SK-N-SH treated with all-trans-retinoic acid at 6 μM for 48 hours (cell line): ENCODE measurements around the gene MRPS14.

Experiments
- ATAC-seq: fragments of 200-7000 bp; cut with Tn5 transposase; 3 replicates; pipeline ENCODE4 v1.9.1; 2020; ENCODE audit warnings: mild to moderate bottlenecking, moderate library complexity
- ARNTL ChIP-seq: fragments of 450-650 bp; formaldehyde crosslinking; IDR thresholded peaks from 2 replicates; pipeline ENCODE4 v1.5.0; 2020; ENCODE audit warnings: low read depth, mild to moderate bottlenecking, moderate library complexity, borderline replicate concordance
- BACH2 ChIP-seq: fragments of 250-450 bp; sonication (Bioruptor Pico); IDR thresholded peaks from 2 replicates; pipeline ENCODE4 v1.9.0; 2021; ENCODE audit warnings: mild to moderate bottlenecking, borderline replicate concordance
- CSDC2 ChIP-seq: fragments of 250-450 bp; sonication (Bioruptor Pico); IDR thresholded peaks from 2 replicates; pipeline ENCODE4 v1.5.0; 2020; ENCODE audit warnings: mild to moderate bottlenecking, moderate library complexity
- ESRRG ChIP-seq: fragments of 250-450 bp; sonication (Bioruptor Pico); IDR thresholded peaks from 2 replicates; pipeline ENCODE4 v1.6.1; 2021; ENCODE audit warnings: mild to moderate bottlenecking
- GLIS3 ChIP-seq: fragments of 250-450 bp; sonication (Bioruptor Pico); IDR thresholded peaks from 2 replicates; pipeline ENCODE4 v1.5.0; 2020; ENCODE audit warnings: mild to moderate bottlenecking, moderate library complexity
- ISL1 ChIP-seq: fragments of 250-450 bp; sonication (Bioruptor Pico); IDR thresholded peaks from 2 replicates; pipeline ENCODE4 v2.1.2; 2022; ENCODE audit warnings: mild to moderate bottlenecking, moderate library complexity
- PPARA ChIP-seq: fragments of 250-450 bp; sonication (Bioruptor Pico); IDR thresholded peaks from 2 replicates; pipeline ENCODE4 v1.5.0; 2020; ENCODE audit warnings: mild to moderate bottlenecking, borderline replicate concordance
- RARB ChIP-seq: fragments of 250-450 bp; sonication (Bioruptor Pico); IDR thresholded peaks from 2 replicates; pipeline ENCODE4 v1.8.0; 2021; ENCODE audit warnings: mild to moderate bottlenecking, moderate library complexity
- SNAI2 ChIP-seq: fragments of 250-450 bp; sonication (Bioruptor Pico); IDR thresholded peaks from 2 replicates; pipeline ENCODE4 v1.5.0; 2020; ENCODE audit warnings: mild to moderate bottlenecking, moderate library complexity
- TCF4 ChIP-seq: fragments of 250-450 bp; sonication (Bioruptor Pico); IDR thresholded peaks from 2 replicates; pipeline ENCODE4 v1.8.0; 2021; ENCODE audit warnings: mild to moderate bottlenecking, moderate library complexity, borderline replicate concordance
- TOX ChIP-seq: fragments of 250-450 bp; sonication (Bioruptor Pico); IDR thresholded peaks from 2 replicates; pipeline ENCODE4 v1.8.0; 2021; ENCODE audit warnings: mild to moderate bottlenecking, moderate library complexity, borderline replicate concordance
- ZC3H10 ChIP-seq: fragments of 250-450 bp; sonication (Bioruptor Pico); IDR thresholded peaks from 2 replicates; pipeline ENCODE4 v1.5.1; 2021; ENCODE audit warnings: mild to moderate bottlenecking, moderate library complexity
- ZFP3 ChIP-seq: fragments of 250-450 bp; sonication (Bioruptor Pico); IDR thresholded peaks from 2 replicates; pipeline ENCODE4 v1.5.0; 2020; ENCODE audit warnings: mild to moderate bottlenecking, moderate library complexity
- ZFP30 ChIP-seq: fragments of 450-650 bp; formaldehyde crosslinking; IDR thresholded peaks from 2 replicates; pipeline ENCODE4 v1.5.0; 2022; ENCODE audit warnings: mild to moderate bottlenecking, moderate library complexity
- ZNF565 ChIP-seq: fragments of 450-650 bp; formaldehyde crosslinking; conservative IDR thresholded peaks from 2 replicates; pipeline ENCODE4 v1.5.0; 2020; ENCODE audit warnings: low read depth, mild to moderate bottlenecking, moderate library complexity
- ZNF8 ChIP-seq: fragments of 450-650 bp; formaldehyde crosslinking; IDR thresholded peaks from 2 replicates; pipeline ENCODE4 v1.5.0; 2020; ENCODE audit warnings: mild to moderate bottlenecking, moderate library complexity
- TF ChIP-seq, protein P1 (sequence below): fragments of 250-450 bp; sonication (Bioruptor Pico); IDR thresholded peaks from 2 replicates; pipeline ENCODE4 v1.5.1; 2021; ENCODE audit warnings: mild to moderate bottlenecking, moderate library complexity
- TF ChIP-seq, protein P2 (sequence below): fragments of 250-450 bp; sonication (Bioruptor Pico); IDR thresholded peaks from 2 replicates; pipeline ENCODE4 v1.8.0; 2020; ENCODE audit warnings: mild to moderate bottlenecking, moderate library complexity, borderline replicate concordance
- TF ChIP-seq, protein P3 (sequence below): fragments of 250-450 bp; sonication (Bioruptor Pico); IDR thresholded peaks from 2 replicates; pipeline ENCODE4 v1.8.0; 2021; ENCODE audit warnings: low read depth, mild to moderate bottlenecking, moderate library complexity, borderline replicate concordance
- TF ChIP-seq, protein P4 (sequence below): fragments of 250-450 bp; sonication (Bioruptor Pico); IDR thresholded peaks from 2 replicates; pipeline ENCODE4 v1.5.0; 2020; ENCODE audit warnings: mild to moderate bottlenecking, moderate library complexity
- TF ChIP-seq, protein P5 (sequence below): fragments of 250-450 bp; sonication (Bioruptor Pico); IDR thresholded peaks from 2 replicates; pipeline ENCODE4 v1.5.1; 2020; ENCODE audit warnings: low read depth, mild to moderate bottlenecking, moderate library complexity

The MRPS14 gene

DNA sequence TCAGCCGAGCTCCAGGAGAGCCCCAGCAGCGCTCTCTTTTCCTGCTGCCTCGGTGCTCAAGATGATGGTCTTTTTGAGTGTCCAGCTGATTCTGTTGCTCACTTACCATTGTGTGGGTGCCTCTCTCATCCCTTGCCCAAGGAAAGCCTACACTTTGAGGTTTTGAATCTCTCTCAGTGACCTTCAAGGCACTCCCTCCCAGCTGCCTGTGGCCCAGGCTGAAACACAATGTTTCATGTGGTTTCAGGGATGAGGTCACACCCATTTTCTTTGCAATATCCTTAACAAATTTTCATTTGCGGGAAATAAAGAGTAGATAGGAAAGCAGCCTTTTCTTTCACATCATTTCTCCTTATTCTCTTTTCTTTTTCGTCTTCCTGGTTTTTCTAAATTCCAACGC lies 12.6 kb upstream of the MRPS14 start:
- no peak for ATAC-seq
- TF ChIP-seq PPARA (CRISPR knock-in tag) (no peak), ARNTL (no peak), TCF4 (CRISPR knock-in tag) (no peak), SNAI2 (CRISPR knock-in tag) (no peak), ZNF565 (CRISPR knock-in tag) (no peak), ESRRG (CRISPR knock-in tag) (no peak), BACH2 (CRISPR knock-in tag) (no peak), GLIS3 (no peak), ZC3H10 (no peak), CSDC2 (CRISPR knock-in tag) (no peak), ZFP30 (CRISPR knock-in tag) (no peak)
- TF ChIP-seq, protein P1, sequence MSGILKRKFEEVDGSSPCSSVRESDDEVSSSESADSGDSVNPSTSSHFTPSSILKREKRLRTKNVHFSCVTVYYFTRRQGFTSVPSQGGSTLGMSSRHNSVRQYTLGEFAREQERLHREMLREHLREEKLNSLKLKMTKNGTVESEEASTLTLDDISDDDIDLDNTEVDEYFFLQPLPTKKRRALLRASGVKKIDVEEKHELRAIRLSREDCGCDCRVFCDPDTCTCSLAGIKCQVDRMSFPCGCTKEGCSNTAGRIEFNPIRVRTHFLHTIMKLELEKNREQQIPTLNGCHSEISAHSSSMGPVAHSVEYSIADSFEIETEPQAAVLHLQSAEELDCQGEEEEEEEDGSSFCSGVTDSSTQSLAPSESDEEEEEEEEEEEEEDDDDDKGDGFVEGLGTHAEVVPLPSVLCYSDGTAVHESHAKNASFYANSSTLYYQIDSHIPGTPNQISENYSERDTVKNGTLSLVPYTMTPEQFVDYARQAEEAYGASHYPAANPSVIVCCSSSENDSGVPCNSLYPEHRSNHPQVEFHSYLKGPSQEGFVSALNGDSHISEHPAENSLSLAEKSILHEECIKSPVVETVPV (CRISPR knock-in tag), result no peak
- TF ChIP-seq, protein P2, sequence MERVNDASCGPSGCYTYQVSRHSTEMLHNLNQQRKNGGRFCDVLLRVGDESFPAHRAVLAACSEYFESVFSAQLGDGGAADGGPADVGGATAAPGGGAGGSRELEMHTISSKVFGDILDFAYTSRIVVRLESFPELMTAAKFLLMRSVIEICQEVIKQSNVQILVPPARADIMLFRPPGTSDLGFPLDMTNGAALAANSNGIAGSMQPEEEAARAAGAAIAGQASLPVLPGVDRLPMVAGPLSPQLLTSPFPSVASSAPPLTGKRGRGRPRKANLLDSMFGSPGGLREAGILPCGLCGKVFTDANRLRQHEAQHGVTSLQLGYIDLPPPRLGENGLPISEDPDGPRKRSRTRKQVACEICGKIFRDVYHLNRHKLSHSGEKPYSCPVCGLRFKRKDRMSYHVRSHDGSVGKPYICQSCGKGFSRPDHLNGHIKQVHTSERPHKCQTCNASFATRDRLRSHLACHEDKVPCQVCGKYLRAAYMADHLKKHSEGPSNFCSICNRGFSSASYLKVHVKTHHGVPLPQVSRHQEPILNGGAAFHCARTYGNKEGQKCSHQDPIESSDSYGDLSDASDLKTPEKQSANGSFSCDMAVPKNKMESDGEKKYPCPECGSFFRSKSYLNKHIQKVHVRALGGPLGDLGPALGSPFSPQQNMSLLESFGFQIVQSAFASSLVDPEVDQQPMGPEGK (CRISPR knock-in tag), result no peak

DNA sequence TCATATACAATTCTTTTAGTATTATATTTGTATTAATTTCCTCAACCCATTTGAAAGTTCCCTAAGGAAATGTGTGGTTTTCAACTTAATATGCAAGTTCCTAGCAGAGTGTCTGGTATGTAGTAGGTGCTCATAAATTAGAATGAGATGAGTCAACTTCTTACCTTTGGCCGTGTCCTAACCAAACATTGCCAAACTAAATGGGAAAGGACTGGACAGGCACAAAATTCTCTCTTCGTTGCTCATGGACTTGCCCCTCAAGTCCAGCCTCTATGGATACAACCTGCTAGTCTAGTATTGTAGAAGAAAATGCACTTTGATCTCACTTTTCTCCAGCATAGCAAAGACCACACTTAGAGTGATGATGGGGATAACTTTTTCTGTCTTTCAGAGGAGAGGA lies 11.6 kb upstream of the MRPS14 start:
- ATAC-seq, result no peak
- TF ChIP-seq ESRRG (CRISPR knock-in tag) (no peak), ISL1 (CRISPR knock-in tag) (no peak), TOX (CRISPR knock-in tag) (no peak), ZNF8 (CRISPR knock-in tag) (no peak), ZNF565 (CRISPR knock-in tag) (no peak), SNAI2 (CRISPR knock-in tag) (no peak), ZFP3 (CRISPR knock-in tag) (no peak), BACH2 (CRISPR knock-in tag) (no peak), ARNTL (no peak), GLIS3 (no peak), TCF4 (CRISPR knock-in tag) (no peak)
- TF ChIP-seq, protein P3, sequence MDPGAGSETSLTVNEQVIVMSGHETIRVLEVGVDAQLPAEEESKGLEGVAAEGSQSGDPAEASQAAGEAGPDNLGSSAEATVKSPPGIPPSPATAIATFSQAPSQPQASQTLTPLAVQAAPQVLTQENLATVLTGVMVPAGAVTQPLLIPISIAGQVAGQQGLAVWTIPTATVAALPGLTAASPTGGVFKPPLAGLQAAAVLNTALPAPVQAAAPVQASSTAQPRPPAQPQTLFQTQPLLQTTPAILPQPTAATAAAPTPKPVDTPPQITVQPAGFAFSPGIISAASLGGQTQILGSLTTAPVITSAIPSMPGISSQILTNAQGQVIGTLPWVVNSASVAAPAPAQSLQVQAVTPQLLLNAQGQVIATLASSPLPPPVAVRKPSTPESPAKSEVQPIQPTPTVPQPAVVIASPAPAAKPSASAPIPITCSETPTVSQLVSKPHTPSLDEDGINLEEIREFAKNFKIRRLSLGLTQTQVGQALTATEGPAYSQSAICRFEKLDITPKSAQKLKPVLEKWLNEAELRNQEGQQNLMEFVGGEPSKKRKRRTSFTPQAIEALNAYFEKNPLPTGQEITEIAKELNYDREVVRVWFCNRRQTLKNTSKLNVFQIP (CRISPR knock-in tag), result no peak
- TF ChIP-seq, protein P4, sequence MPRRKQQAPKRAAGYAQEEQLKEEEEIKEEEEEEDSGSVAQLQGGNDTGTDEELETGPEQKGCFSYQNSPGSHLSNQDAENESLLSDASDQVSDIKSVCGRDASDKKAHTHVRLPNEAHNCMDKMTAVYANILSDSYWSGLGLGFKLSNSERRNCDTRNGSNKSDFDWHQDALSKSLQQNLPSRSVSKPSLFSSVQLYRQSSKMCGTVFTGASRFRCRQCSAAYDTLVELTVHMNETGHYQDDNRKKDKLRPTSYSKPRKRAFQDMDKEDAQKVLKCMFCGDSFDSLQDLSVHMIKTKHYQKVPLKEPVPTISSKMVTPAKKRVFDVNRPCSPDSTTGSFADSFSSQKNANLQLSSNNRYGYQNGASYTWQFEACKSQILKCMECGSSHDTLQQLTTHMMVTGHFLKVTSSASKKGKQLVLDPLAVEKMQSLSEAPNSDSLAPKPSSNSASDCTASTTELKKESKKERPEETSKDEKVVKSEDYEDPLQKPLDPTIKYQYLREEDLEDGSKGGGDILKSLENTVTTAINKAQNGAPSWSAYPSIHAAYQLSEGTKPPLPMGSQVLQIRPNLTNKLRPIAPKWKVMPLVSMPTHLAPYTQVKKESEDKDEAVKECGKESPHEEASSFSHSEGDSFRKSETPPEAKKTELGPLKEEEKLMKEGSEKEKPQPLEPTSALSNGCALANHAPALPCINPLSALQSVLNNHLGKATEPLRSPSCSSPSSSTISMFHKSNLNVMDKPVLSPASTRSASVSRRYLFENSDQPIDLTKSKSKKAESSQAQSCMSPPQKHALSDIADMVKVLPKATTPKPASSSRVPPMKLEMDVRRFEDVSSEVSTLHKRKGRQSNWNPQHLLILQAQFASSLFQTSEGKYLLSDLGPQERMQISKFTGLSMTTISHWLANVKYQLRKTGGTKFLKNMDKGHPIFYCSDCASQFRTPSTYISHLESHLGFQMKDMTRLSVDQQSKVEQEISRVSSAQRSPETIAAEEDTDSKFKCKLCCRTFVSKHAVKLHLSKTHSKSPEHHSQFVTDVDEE (CRISPR knock-in tag), result no peak
- TF ChIP-seq, protein P2 (CRISPR knock-in tag), result no peak
- TF ChIP-seq, all 23 proteins: peak for 0

DNA sequence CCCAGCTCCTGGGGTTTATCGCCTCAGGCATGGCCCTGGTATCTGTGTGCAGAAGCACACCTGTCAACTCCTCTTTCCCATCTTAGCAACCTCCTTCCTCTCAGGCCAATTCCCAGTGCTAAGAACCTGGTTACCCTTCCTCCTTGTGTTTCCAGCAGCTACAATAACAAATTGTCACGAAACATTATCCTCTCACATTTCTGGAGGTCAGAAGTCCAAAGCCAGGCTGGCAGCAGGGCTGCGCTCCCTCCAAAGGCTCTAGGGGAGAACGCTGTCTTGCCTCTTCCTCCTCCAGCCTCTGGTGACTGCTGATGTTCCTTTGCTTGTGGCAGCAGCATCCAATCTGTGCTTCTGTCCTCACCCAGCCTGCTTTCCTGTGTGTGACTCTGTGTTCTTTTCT lies 10.7 kb upstream of the MRPS14 start:
- ATAC-seq, result no peak
- TF ChIP-seq PPARA (CRISPR knock-in tag) (no peak), SNAI2 (CRISPR knock-in tag) (no peak), TCF4 (CRISPR knock-in tag) (no peak), ZC3H10 (no peak), RARB (CRISPR knock-in tag) (no peak), ISL1 (CRISPR knock-in tag) (no peak), CSDC2 (CRISPR knock-in tag) (no peak), ARNTL (no peak), GLIS3 (no peak)
- TF ChIP-seq, protein P2 (CRISPR knock-in tag), result no peak
- TF ChIP-seq, protein P5, sequence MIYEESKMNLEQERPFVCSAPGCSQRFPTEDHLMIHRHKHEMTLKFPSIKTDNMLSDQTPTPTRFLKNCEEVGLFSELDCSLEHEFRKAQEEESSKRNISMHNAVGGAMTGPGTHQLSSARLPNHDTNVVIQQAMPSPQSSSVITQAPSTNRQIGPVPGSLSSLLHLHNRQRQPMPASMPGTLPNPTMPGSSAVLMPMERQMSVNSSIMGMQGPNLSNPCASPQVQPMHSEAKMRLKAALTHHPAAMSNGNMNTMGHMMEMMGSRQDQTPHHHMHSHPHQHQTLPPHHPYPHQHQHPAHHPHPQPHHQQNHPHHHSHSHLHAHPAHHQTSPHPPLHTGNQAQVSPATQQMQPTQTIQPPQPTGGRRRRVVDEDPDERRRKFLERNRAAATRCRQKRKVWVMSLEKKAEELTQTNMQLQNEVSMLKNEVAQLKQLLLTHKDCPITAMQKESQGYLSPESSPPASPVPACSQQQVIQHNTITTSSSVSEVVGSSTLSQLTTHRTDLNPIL (CRISPR knock-in tag), result no peak
